GM18508 (cell line): ENCODE results near the gene COA1.
"Not testable (repeated sequence)": the region's sequence is repeated elsewhere in the genome, so short reads cannot be mapped to it uniquely, and the experiment has no call there.

Experiments
- ATAC-seq: cut with Tn5 transposase; IDR thresholded peaks from one replicate; pipeline ENCODE4 v1.9.1; 2021; ENCODE audit warnings: moderate number of reproducible peaks; ENCODE audit not compliant: insufficient read depth, unreplicated experiment

Gene COA1

GRCh38 chr7:43637114-43637806 is 92.1 kb downstream of the COA1 start:
- ATAC-seq, result no peak

- ATAC-seq, result no peak
Observed at GRCh38 chr7:43636093-43636492, 93.2 kb downstream of the COA1 start.

- ATAC-seq, result no peak
Observed at GRCh38 chr7:43634384-43634783, 94.9 kb downstream of the COA1 start.

GRCh38 chr7:43632746-43633145 is 96.6 kb downstream of the COA1 start:
- no peak for ATAC-seq

GRCh38 chr7:43631559-43631958 is 97.8 kb downstream of the COA1 start:
- ATAC-seq, result no peak

GRCh38 chr7:43630482-43630881 is 98.8 kb downstream of the COA1 start:
- no peak for ATAC-seq

GRCh38 chr7:43629857-43630256 is 99.5 kb downstream of the COA1 start:
- ATAC-seq, result no peak

- no peak for ATAC-seq
Observed at GRCh38 chr7:43628431-43628830, 100.9 kb downstream of the COA1 start.

- not testable (repeated sequence) for ATAC-seq
Observed at GRCh38 chr7:43627798-43628197, 101.5 kb downstream of the COA1 start.

- no peak for ATAC-seq
Observed at GRCh38 chr7:43626695-43627094, 102.6 kb downstream of the COA1 start.

GRCh38 chr7:43625980-43626379 is 103.3 kb downstream of the COA1 start:
- ATAC-seq, result no peak

- ATAC-seq, result peak; percentile 64
Observed at GRCh38 chr7:43625453-43625852, 103.9 kb downstream of the COA1 start.

GRCh38 chr7:43624156-43624555 is 105.2 kb downstream of the COA1 start:
- no peak for ATAC-seq

- ATAC-seq, result no peak
Observed at GRCh38 chr7:43621729-43622448, 107.4 kb downstream of the COA1 start.

GRCh38 chr7:43619213-43620012 is 109.9 kb downstream of the COA1 start:
- ATAC-seq, result no peak

GRCh38 chr7:43618073-43618472 is 111.2 kb downstream of the COA1 start:
- ATAC-seq, result no peak

GRCh38 chr7:43616977-43617376 is 112.3 kb downstream of the COA1 start:
- no peak for ATAC-seq

- no peak for ATAC-seq
Observed at GRCh38 chr7:43615558-43616145, 113.7 kb downstream of the COA1 start.

GRCh38 chr7:43612599-43613589 is 116.4 kb downstream of the COA1 start:
- ATAC-seq, result peak; percentile 52

- no peak for ATAC-seq
Observed at GRCh38 chr7:43612128-43612527, 117.2 kb downstream of the COA1 start.
